GM23338 (cell line): ENCODE results near the gene CLIC2. TPM values are rescaled to one million over a fixed set of nuclear protein-coding genes. Genes with fewer than 3 reads are reported as not detected.
A peak's percentile ranks its signal among the peaks of the same experiment; 100 is the strongest.
"Not testable (repeated sequence)": the region's sequence is repeated elsewhere in the genome, so short reads cannot be mapped to it uniquely, and the experiment has no call there.

Experiments
- ATAC-seq: fragments of 200-7000 bp; cut with Tn5 transposase; 3 replicates; pipeline ENCODE4 v1.9.1; 2020
- DNase-seq: peaks from one replicate; pipeline ENCODE4 v3.0.0-alpha.2; 2015; ENCODE audit warnings: low spot score
- H2AFZ ChIP-seq: fragments of 200-600 bp; sonication (generic); 2 replicates; pipeline ENCODE4 v1.8.0; 2016; ENCODE audit warnings: antibody characterized with exemption, mild to moderate bottlenecking, moderate library complexity
- H3F3A ChIP-seq: fragments of 200-600 bp; sonication (generic); replicated peaks from 2 replicates; pipeline ENCODE4 v1.8.0; 2017; ENCODE audit warnings: antibody characterized with exemption, mixed run types, low read depth
- H3K27ac ChIP-seq: fragments of 200-600 bp; sonication (generic); 2 replicates; pipeline ENCODE4 v1.6.1; 2016; ENCODE audit warnings: low read depth
- H3K27me3 ChIP-seq: fragments of 200-600 bp; sonication (generic); 2 replicates; pipeline ENCODE4 v1.8.0; 2016; ENCODE audit warnings: mild to moderate bottlenecking, mixed run types, moderate library complexity; ENCODE audit not compliant: insufficient read depth
- H3K36me3 ChIP-seq: fragments of 200-600 bp; sonication (generic); 2 replicates; pipeline ENCODE4 v1.8.0; 2016; ENCODE audit warnings: mild to moderate bottlenecking; ENCODE audit not compliant: insufficient read depth
- H3K4me1 ChIP-seq: fragments of 200-600 bp; sonication (generic); 2 replicates; pipeline ENCODE4 v1.8.0; 2016; ENCODE audit warnings: mild to moderate bottlenecking, moderate library complexity; ENCODE audit not compliant: insufficient read depth
- H3K4me2 ChIP-seq: fragments of 200-600 bp; sonication (generic); 2 replicates; pipeline ENCODE4 v1.7.1; 2017; ENCODE audit warnings: mixed run types
- H3K4me3 ChIP-seq: fragments of 200-600 bp; sonication (generic); 2 replicates; pipeline ENCODE4 v1.6.1; 2016; ENCODE audit warnings: mixed run types
- H3K79me2 ChIP-seq: fragments of 200-600 bp; sonication (generic); replicated peaks from 2 replicates; pipeline ENCODE4 v1.8.0; 2017; ENCODE audit warnings: mild to moderate bottlenecking; ENCODE audit not compliant: insufficient read depth
- H3K9me2 ChIP-seq: fragments of 200-600 bp; sonication (generic); 2 replicates; pipeline ENCODE4 v1.8.0; 2017; ENCODE audit not compliant: insufficient read depth
- H4K20me1 ChIP-seq: fragments of 200-600 bp; sonication (generic); replicated peaks from 2 replicates; pipeline ENCODE4 v1.8.0; 2017; ENCODE audit warnings: mild to moderate bottlenecking; ENCODE audit not compliant: insufficient read depth
- H3K27ac Mint-ChIP-seq: 2 replicates; pipeline ENCODE4 v1.8.0; 2020; ENCODE audit warnings: inconsistent platforms, mild to moderate bottlenecking, moderate library complexity, mixed read lengths
- H3K27me3 Mint-ChIP-seq: 3 replicates; pipeline ENCODE4 v1.8.0; 2022; ENCODE audit warnings: low read depth, mild to moderate bottlenecking, moderate library complexity, mixed read lengths, inconsistent platforms; ENCODE audit not compliant: insufficient read depth, poor library complexity
- H3K36me3 Mint-ChIP-seq: 3 replicates; pipeline ENCODE4 v1.8.0; 2021; ENCODE audit warnings: low read depth, mild to moderate bottlenecking, inconsistent platforms, moderate library complexity, mixed read lengths
- H3K4me1 Mint-ChIP-seq: 3 replicates; pipeline ENCODE4 v1.8.0; 2020; ENCODE audit warnings: mild to moderate bottlenecking, inconsistent platforms, mixed read lengths
- H3K4me3 Mint-ChIP-seq: 3 replicates; pipeline ENCODE4 v1.8.0; 2021; ENCODE audit warnings: moderate library complexity, mild to moderate bottlenecking, inconsistent platforms, mixed read lengths
- H3K9me3 Mint-ChIP-seq: 3 replicates; pipeline ENCODE4 v1.8.0; 2020; ENCODE audit warnings: moderate library complexity, mild to moderate bottlenecking, inconsistent platforms, mixed read lengths
- CREB1 ChIP-seq: fragments of 250-450 bp; sonication (Bioruptor Pico); IDR thresholded peaks from 2 replicates; pipeline ENCODE4 v1.5.0; 2020; ENCODE audit warnings: low read depth, mild to moderate bottlenecking, moderate library complexity
- ETS1 ChIP-seq: IDR thresholded peaks from 2 replicates; pipeline ENCODE4 v1.6.1; 2016; ENCODE audit warnings: antibody characterized with exemption
- EZH2 ChIP-seq: fragments of 200-600 bp; sonication (generic); IDR thresholded peaks from one replicate; pipeline ENCODE4 v1.8.0; 2017; ENCODE audit warnings: antibody characterized with exemption, mild to moderate bottlenecking, low read depth; ENCODE audit not compliant: unreplicated experiment
- JUNB ChIP-seq: IDR thresholded peaks from one replicate; pipeline ENCODE4 v1.6.1; 2016; ENCODE audit warnings: antibody characterized with exemption; ENCODE audit not compliant: unreplicated experiment
- STAT1 ChIP-seq: IDR thresholded peaks from one replicate; pipeline ENCODE4 v1.6.1; 2016; ENCODE audit warnings: antibody characterized with exemption; ENCODE audit not compliant: unreplicated experiment
- long read RNA-seq: library from polyadenylated mRNA; unstranded; transcript quantifications from one replicate; pipeline ENCODE4 v2.0.0, GENCODE V29; 2020; ENCODE audit not compliant: unreplicated experiment
- polyA plus RNA-seq: library from polyadenylated mRNA; unstranded; fragments of >200 nt; fragmentation: Nextera tagmentation; extraction: Ambion mirVana; gene quantifications from 2 replicates; pipeline ENCODE4 v1.2.1, GENCODE V29; 2016
- total RNA-seq: library from RNA; depleted of rRNA; stranded (reverse); fragments of >200 nt; shearing (Covaris generic); gene quantifications from 2 replicates; pipeline ENCODE4 v1.2.3, GENCODE V29; 2014; rRNA removed
- TF ChIP-seq, protein P1 (sequence below): fragments of 250-450 bp; sonication (Bioruptor Pico); IDR thresholded peaks from 2 replicates; pipeline ENCODE4 v1.5.0; 2020; ENCODE audit warnings: mild to moderate bottlenecking, moderate library complexity

CLIC2 gene
- total RNA-seq = 0.56 and 0.85 TPM in 2 replicates
- polyA plus RNA-seq = 0.61 TPM in 2 replicates
- long read RNA-seq = 0 reads

DNA sequence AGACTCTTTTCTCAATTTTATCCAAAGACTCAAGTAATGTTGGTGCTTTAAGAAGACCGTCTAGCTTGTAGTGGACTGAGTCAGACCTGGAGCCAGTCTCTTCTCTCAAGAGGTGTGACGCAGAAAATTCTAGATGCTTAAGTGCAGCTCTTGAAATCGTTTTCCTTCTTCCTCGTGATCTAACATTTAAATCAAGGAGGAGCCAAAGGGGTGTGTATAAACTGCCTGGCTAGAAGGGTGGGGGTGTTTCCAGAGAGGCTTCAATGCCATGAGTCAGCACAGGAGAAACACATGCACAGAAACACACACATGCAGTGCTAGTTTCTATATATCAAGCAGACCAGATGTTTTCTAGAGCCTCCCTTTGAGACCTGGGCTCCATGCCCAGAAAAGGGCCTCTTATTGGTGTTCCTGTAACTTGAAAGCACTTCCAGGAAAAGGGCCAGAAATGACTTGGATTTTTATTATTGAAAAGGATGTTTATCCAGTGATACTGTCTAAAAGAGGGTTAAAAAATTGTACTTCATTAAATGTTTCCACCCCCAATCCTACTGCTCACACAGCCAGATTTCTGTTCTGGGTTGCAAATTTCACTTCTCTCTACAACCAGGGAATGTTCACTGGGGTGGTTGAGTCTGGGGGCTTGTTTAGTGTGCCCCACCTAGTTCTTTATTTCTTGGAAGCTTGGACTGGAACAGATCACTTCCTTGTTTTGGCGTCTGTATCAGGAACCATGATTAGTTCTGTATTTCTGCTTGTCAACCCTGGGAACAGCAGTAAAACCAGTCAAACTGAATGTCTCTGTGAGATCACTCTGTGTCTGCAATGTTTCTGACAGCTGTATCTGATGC is at the start of gene CLIC2:
CLIC2 (minus strand) TSS at position 129 of the 851 bp plus-strand sequence. CDS start 187 bp downstream, outside the sequence.
- ATAC-seq (no peak), DNase-seq (no peak)
- H2AFZ ChIP-seq = no peak within 1 kb of the TSS
- no peaks in the 10 kb centered on the region for H4K20me1 ChIP-seq
- Mint-ChIP-seq H3K4me3 (no peak within 1 kb of the TSS), H3K9me3 (no peaks in the 10 kb centered on the region), H3K36me3 (no peaks in the 10 kb centered on the region), H3K4me1 (no peaks in the 10 kb centered on the region), H3K27me3 (no peaks in the 10 kb centered on the region), H3K27ac (no peak within 1 kb of the TSS)
- no peak within 1 kb of the TSS for H3K4me3 ChIP-seq
- H3F3A ChIP-seq = no peaks in the 10 kb centered on the region
- no peaks in the 10 kb centered on the region for H3K9me2 ChIP-seq
- H3K4me1 ChIP-seq = no peaks in the 10 kb centered on the region
- H3K79me2 ChIP-seq = no peaks in the 10 kb centered on the region
- no peaks in the 10 kb centered on the region for H3K27me3 ChIP-seq
- TF ChIP-seq EZH2 (no peak), ETS1 (no peak), JUNB (no peak), CREB1 (CRISPR knock-in tag) (no peak), STAT1 (no peak)
- TF ChIP-seq, protein P1, sequence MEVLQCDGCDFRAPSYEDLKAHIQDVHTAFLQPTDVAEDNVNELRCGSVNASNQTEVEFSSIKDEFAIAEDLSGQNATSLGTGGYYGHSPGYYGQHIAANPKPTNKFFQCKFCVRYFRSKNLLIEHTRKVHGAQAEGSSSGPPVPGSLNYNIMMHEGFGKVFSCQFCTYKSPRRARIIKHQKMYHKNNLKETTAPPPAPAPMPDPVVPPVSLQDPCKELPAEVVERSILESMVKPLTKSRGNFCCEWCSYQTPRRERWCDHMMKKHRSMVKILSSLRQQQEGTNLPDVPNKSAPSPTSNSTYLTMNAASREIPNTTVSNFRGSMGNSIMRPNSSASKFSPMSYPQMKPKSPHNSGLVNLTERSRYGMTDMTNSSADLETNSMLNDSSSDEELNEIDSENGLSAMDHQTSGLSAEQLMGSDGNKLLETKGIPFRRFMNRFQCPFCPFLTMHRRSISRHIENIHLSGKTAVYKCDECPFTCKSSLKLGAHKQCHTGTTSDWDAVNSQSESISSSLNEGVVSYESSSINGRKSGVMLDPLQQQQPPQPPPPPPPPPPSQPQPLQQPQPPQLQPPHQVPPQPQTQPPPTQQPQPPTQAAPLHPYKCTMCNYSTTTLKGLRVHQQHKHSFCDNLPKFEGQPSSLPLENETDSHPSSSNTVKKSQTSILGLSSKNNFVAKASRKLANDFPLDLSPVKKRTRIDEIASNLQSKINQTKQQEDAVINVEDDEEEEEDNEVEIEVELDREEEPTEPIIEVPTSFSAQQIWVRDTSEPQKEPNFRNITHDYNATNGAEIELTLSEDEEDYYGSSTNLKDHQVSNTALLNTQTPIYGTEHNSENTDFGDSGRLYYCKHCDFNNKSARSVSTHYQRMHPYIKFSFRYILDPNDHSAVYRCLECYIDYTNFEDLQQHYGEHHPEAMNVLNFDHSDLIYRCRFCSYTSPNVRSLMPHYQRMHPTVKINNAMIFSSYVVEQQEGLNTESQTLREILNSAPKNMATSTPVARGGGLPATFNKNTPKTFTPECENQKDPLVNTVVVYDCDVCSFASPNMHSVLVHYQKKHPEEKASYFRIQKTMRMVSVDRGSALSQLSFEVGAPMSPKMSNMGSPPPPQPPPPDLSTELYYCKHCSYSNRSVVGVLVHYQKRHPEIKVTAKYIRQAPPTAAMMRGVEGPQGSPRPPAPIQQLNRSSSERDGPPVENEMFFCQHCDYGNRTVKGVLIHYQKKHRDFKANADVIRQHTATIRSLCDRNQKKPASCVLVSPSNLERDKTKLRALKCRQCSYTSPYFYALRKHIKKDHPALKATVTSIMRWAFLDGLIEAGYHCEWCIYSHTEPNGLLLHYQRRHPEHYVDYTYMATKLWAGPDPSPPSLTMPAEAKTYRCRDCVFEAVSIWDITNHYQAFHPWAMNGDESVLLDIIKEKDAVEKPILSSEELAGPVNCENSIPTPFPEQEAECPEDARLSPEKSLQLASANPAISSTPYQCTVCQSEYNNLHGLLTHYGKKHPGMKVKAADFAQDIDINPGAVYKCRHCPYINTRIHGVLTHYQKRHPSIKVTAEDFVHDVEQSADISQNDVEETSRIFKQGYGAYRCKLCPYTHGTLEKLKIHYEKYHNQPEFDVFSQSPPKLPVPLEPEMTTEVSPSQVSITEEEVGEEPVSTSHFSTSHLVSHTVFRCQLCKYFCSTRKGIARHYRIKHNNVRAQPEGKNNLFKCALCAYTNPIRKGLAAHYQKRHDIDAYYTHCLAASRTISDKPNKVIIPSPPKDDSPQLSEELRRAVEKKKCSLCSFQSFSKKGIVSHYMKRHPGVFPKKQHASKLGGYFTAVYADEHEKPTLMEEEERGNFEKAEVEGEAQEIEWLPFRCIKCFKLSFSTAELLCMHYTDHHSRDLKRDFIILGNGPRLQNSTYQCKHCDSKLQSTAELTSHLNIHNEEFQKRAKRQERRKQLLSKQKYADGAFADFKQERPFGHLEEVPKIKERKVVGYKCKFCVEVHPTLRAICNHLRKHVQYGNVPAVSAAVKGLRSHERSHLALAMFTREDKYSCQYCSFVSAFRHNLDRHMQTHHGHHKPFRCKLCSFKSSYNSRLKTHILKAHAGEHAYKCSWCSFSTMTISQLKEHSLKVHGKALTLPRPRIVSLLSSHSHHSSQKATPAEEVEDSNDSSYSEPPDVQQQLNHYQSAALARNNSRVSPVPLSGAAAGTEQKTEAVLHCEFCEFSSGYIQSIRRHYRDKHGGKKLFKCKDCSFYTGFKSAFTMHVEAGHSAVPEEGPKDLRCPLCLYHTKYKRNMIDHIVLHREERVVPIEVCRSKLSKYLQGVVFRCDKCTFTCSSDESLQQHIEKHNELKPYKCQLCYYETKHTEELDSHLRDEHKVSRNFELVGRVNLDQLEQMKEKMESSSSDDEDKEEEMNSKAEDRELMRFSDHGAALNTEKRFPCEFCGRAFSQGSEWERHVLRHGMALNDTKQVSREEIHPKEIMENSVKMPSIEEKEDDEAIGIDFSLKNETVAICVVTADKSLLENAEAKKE (CRISPR knock-in tag) = no peak
- no peaks in the 10 kb centered on the region for H3K36me3 ChIP-seq
- H3K27ac ChIP-seq = no peak within 1 kb of the TSS
- H3K4me2 ChIP-seq = no peak within 1 kb of the TSS

GRCh38 chrX:155382529-155382967 is 48.1 kb upstream of the CLIC2 start:
- not testable (repeated sequence) for H3K4me3 Mint-ChIP-seq, H3K4me1 Mint-ChIP-seq

GRCh38 chrX:155381843-155382528 is 47.6 kb upstream of the CLIC2 start, which contains the start of gene F8A2:
Gene F8A2 (plus strand): TSS chrX:155382095. CDS start chrX:155382115, 20 bp downstream.
- not testable (repeated sequence) for H3K9me3 Mint-ChIP-seq, H3K9me2 ChIP-seq, H4K20me1 ChIP-seq, H3K79me2 ChIP-seq, H3K4me3 ChIP-seq, H3K36me3 Mint-ChIP-seq, H3K27me3 Mint-ChIP-seq, H3K4me2 ChIP-seq, H3K27ac ChIP-seq, H3F3A ChIP-seq, H3K27ac Mint-ChIP-seq, DNase-seq, H3K36me3 ChIP-seq, H3K4me3 Mint-ChIP-seq, H2AFZ ChIP-seq, H3K4me1 ChIP-seq, H3K27me3 ChIP-seq, H3K4me1 Mint-ChIP-seq
- peak; percentile 91 for ATAC-seq

More at GRCh38 chrX:155382529-155382967, 48.1 kb upstream of the CLIC2 start:
- not testable (repeated sequence) for H3K36me3 Mint-ChIP-seq, H3K27me3 Mint-ChIP-seq, H3K4me2 ChIP-seq, H3K9me2 ChIP-seq, H3K4me1 ChIP-seq, H2AFZ ChIP-seq, H3F3A ChIP-seq, H3K9me3 Mint-ChIP-seq, H4K20me1 ChIP-seq, H3K27me3 ChIP-seq, H3K4me3 ChIP-seq, H3K27ac Mint-ChIP-seq, DNase-seq, H3K79me2 ChIP-seq, H3K27ac ChIP-seq, H3K36me3 ChIP-seq
- ATAC-seq = peak; percentile 61
